ENCODE results near the gene CCDC3. TPM values are rescaled to one million over a fixed set of nuclear protein-coding genes. Genes with fewer than 3 reads are reported as not detected.

The CCDC3 gene
- total and polyA plus RNA-seq, 2 of the 4 experiments (the other 2 are of a cell fraction): 0.29 to 0.36 TPM

GRCh38 chr10:12975266-12975665 is 26.2 kb downstream of the CCDC3 start:
- DNase-seq (no peak), ATAC-seq (ENCODE audit: low read depth) (no peak)
- Histone ChIP-seq H2AFZ (replicated peaks; ENCODE audit: low read length, poor library complexity) (no peak overlapping the region), H3K56ac (ENCODE audit: extremely low read depth, insufficient read depth, low read length) (no peak overlapping the region), H3K79me1 (ENCODE audit: low read depth in 1 of 2, low read length in 2 of 2) (no peaks in the 10 kb centered on the region), H2BK20ac (ENCODE audit: low read depth, low read length) (no peak overlapping the region), H3K36me3 (ENCODE audit: control insufficient read depth, insufficient read depth, low read length) (no peaks in the 10 kb centered on the region), H4K5ac (ENCODE audit: low read depth, low read length) (no peak overlapping the region), H2BK15ac (ENCODE audit: low read depth, low read length) (no peak overlapping the region), H3K4me2 (ENCODE audit: low read depth, low read length) (no peak overlapping the region), H4K91ac (ENCODE audit: insufficient read depth, low read depth, low read length) (no peak overlapping the region), H3K27me3 (ENCODE audit: control insufficient read depth, insufficient read depth, low read length) (peaks cover 9% of the 10 kb centered on the region; the same call in 1 of the 2 replicates), H3K23ac (ENCODE audit: low read depth, low read length) (no peak overlapping the region), H3K18ac (ENCODE audit: low read depth, low read length) (no peak overlapping the region), H3K14ac (replicated peaks; ENCODE audit: low read depth, low read length) (no peak overlapping the region), H3K4me3 (ENCODE audit: insufficient read depth, low read depth, low read length) (no peak overlapping the region), H3K27ac (ENCODE audit: insufficient read depth, low read length) (no peak overlapping the region), H4K20me1 (ENCODE audit: insufficient read depth, low read length) (no peaks in the 10 kb centered on the region), H4K8ac (ENCODE audit: low read depth in 2 of 2, low read length in 2 of 2) (no peak overlapping the region), H2AK5ac (ENCODE audit: low read depth, low read length) (no peak overlapping the region), H3K9me1 (ENCODE audit: insufficient read depth, low read length) (no peaks in the 10 kb centered on the region), H3K4me1 (ENCODE audit: control insufficient read depth, insufficient read depth, low read length) (no peaks in the 10 kb centered on the region; the same call in 1 of the 2 replicates), H2AK9ac (replicated peaks; ENCODE audit: low read depth, low read length, poor library complexity) (no peak overlapping the region), H3K9me3 (ENCODE audit: control insufficient read depth, insufficient read depth, low read length) (no peaks in the 10 kb centered on the region), H3K4ac (ENCODE audit: low read depth, low read length) (no peak overlapping the region), H3K9ac (ENCODE audit: low read depth, low read length) (no peak overlapping the region), H2BK120ac (ENCODE audit: low read depth, low read length) (no peak overlapping the region), H2BK5ac (ENCODE audit: low read depth, low read length, poor library complexity, severe bottlenecking) (no peak overlapping the region)
- TF ChIP-seq CTCF (conservative IDR thresholded peaks at IDR 0.05; ENCODE audit: low read depth, low read length): no peak
- BruUV-seq (replicated peaks): no TSS peak
- intact Hi-C loops (cut with micrococcal nuclease): no loop called here
- dilution Hi-C loops (cut with HindIII; ENCODE audit: low sequenced_read_pairs, unreplicated experiment): no loop called here
- CTCF ChIA-PET: no interaction called here
- 78% methylated on average over 1 of the region's 3 CpGs; no CpG with 5 or more reads in 1 of the 2 experiments for WGBS, 2 experiments (ENCODE audit: extremely low coverage in 2 of 2, insufficient read length in 1 of 2)
- POLR2A ChIA-PET (ENCODE audit: unreplicated experiment): no interaction called here
- in situ Hi-C loops (cut with MboI; ENCODE audit: low sequenced_read_pairs): no loop called here
